Measurements from ENCODE around the gene ZNF652.

GRCh38 chr17:49362723-49363117 is 670 bp upstream of the ZNF652 start:
- TF ChIP-seq, protein P1, sequence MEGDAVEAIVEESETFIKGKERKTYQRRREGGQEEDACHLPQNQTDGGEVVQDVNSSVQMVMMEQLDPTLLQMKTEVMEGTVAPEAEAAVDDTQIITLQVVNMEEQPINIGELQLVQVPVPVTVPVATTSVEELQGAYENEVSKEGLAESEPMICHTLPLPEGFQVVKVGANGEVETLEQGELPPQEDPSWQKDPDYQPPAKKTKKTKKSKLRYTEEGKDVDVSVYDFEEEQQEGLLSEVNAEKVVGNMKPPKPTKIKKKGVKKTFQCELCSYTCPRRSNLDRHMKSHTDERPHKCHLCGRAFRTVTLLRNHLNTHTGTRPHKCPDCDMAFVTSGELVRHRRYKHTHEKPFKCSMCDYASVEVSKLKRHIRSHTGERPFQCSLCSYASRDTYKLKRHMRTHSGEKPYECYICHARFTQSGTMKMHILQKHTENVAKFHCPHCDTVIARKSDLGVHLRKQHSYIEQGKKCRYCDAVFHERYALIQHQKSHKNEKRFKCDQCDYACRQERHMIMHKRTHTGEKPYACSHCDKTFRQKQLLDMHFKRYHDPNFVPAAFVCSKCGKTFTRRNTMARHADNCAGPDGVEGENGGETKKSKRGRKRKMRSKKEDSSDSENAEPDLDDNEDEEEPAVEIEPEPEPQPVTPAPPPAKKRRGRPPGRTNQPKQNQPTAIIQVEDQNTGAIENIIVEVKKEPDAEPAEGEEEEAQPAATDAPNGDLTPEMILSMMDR (IDR thresholded peaks at IDR 0.05; ENCODE audit: insufficient read depth, low read depth, low read length): no peak
- no peak for TF ChIP-seq EZH2 (IDR thresholded peaks at IDR 0.05; ENCODE audit: insufficient read depth, low read length)

Measured in astrocyte (in vitro differentiated cells and primary cell).